HFFc6 (cell line): ENCODE data around the gene FYN. TPM values are rescaled to one million over a fixed set of nuclear protein-coding genes. Genes with fewer than 3 reads are reported as not detected.

Experiments
- DNase-seq: peaks from one replicate; pipeline ENCODE4 v3.0.0-alpha.2; 2018
- H3K27ac Mint-ChIP-seq: 2 replicates; pipeline ENCODE4 v1.8.0; 2020; ENCODE audit warnings: mild to moderate bottlenecking, mixed read lengths
- H3K27me3 Mint-ChIP-seq: 2 replicates; pipeline ENCODE4 v1.8.0; 2021; ENCODE audit warnings: mild to moderate bottlenecking, moderate library complexity, mixed read lengths; ENCODE audit not compliant: insufficient read depth
- H3K36me3 Mint-ChIP-seq: 2 replicates; pipeline ENCODE4 v1.8.0; 2021; ENCODE audit warnings: low read depth, mixed read lengths
- H3K4me1 Mint-ChIP-seq: 2 replicates; pipeline ENCODE4 v1.8.0; 2020; ENCODE audit warnings: low read depth, mixed read lengths
- H3K4me3 Mint-ChIP-seq: 2 replicates; pipeline ENCODE4 v1.8.0; 2020; ENCODE audit warnings: mild to moderate bottlenecking, moderate library complexity, mixed read lengths
- H3K9me3 Mint-ChIP-seq: 2 replicates; pipeline ENCODE4 v1.8.0; 2020; ENCODE audit warnings: mild to moderate bottlenecking, mixed read lengths
- total RNA-seq, 6 experiments: library from RNA; stranded (reverse); fragmentation: NEBNext Ultra II Directional; extraction: Animal tissue kit (Norgen Biotek cat#: 25700); gene quantifications; 2 replicates in 1 of 6; 3 replicates in 5 of 6; pipeline ENCODE4 v1.2.3, GENCODE V29; 2021
- TF ChIP-seq, protein P1 (sequence below): fragments of 200-600 bp; sonication (generic); IDR thresholded peaks from 2 replicates; pipeline ENCODE4 v1.5.0; 2021; ENCODE audit warnings: antibody characterized with exemption, mild to moderate bottlenecking

The FYN gene
- total RNA-seq, 6 experiments from 2014 or later, result 41.5 to 59.9 (median 49.7) TPM

DNA sequence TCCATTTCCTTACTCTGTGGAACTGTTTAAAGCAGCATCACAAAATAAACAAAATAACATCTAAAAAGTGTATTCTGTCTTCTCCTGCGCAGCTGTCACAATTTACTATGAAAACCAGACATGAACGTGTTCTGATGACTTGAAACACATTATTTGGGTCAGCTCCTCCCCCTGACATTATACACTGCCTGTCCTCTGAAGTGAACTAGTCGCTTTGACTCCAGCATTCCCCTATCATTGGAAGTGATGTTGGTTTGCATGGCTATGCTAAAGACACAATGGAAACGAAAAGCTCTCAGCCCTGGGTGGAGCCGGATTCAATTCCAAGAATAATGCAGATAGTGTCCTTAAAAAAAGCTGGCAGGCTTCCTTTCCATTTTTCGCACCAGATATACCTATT lies 125.9 kb downstream of the FYN start:
- no peaks in the 10 kb centered on the region for H3K36me3 Mint-ChIP-seq
- no peaks in the 10 kb centered on the region for H3K9me3 Mint-ChIP-seq
- TF ChIP-seq, protein P1, sequence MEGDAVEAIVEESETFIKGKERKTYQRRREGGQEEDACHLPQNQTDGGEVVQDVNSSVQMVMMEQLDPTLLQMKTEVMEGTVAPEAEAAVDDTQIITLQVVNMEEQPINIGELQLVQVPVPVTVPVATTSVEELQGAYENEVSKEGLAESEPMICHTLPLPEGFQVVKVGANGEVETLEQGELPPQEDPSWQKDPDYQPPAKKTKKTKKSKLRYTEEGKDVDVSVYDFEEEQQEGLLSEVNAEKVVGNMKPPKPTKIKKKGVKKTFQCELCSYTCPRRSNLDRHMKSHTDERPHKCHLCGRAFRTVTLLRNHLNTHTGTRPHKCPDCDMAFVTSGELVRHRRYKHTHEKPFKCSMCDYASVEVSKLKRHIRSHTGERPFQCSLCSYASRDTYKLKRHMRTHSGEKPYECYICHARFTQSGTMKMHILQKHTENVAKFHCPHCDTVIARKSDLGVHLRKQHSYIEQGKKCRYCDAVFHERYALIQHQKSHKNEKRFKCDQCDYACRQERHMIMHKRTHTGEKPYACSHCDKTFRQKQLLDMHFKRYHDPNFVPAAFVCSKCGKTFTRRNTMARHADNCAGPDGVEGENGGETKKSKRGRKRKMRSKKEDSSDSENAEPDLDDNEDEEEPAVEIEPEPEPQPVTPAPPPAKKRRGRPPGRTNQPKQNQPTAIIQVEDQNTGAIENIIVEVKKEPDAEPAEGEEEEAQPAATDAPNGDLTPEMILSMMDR, result no peak
- no peak overlapping the region for H3K4me3 Mint-ChIP-seq
- no peak overlapping the region for H3K27ac Mint-ChIP-seq
- no peak for DNase-seq
- peaks cover 8% of the 10 kb centered on the region for H3K4me1 Mint-ChIP-seq
- no peaks in the 10 kb centered on the region; the same call in 1 of the 2 replicates for H3K27me3 Mint-ChIP-seq

DNA sequence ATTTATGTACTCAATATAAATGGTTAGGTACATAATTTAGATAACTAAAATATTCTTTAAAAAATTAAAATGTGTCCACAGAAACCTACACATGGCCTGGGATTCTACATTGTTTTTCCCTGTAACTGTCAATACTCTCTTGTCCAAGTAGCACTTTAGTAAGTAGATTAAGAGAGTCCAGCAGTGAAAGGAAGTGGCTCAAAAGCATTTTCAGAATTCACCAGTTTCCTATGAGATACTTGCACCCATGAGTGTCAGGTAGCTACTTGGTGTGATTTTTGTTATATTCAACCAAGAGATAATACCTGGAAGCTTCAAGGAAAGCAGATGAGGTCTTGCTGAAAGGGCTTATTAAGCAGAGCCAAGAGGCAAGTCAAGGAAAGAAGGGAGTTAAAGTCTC lies 126.3 kb downstream of the FYN start:
- DNase-seq, result no peak
- TF ChIP-seq, protein P1, result no peak
- Mint-ChIP-seq H3K4me1 (peaks cover 8% of the 10 kb centered on the region), H3K27ac (no peak overlapping the region), H3K27me3 (no peaks in the 10 kb centered on the region; the same call in 1 of the 2 replicates), H3K36me3 (no peaks in the 10 kb centered on the region), H3K9me3 (no peaks in the 10 kb centered on the region), H3K4me3 (no peak overlapping the region)

DNA sequence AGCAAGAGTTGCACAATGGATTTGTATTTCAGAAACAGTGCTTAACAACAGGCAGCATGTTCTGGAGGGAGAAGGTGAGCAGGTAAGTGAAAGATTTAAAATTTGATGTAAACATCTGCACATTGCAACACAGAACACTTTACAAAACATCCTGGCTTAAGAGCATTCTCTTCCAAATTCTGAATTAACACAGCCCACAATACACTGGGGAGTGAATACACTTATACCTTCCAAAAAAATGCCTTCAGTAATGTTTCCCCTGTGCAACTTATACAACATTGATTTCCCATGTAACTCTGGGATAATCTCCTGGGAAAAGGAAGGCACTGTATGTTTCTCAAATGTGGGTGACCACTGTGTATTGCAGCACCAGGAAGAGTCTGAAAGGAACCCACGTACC lies 127.6 kb downstream of the FYN start:
- DNase-seq, result no peak
- no peaks in the 10 kb centered on the region for H3K9me3 Mint-ChIP-seq
- H3K27ac Mint-ChIP-seq, result no peak overlapping the region
- no peaks in the 10 kb centered on the region; the same call in 1 of the 2 replicates for H3K27me3 Mint-ChIP-seq
- TF ChIP-seq, protein P1, result no peak
- no peak overlapping the region for H3K4me3 Mint-ChIP-seq
- no peaks in the 10 kb centered on the region for H3K36me3 Mint-ChIP-seq
- peaks cover 8% of the 10 kb centered on the region for H3K4me1 Mint-ChIP-seq

DNA sequence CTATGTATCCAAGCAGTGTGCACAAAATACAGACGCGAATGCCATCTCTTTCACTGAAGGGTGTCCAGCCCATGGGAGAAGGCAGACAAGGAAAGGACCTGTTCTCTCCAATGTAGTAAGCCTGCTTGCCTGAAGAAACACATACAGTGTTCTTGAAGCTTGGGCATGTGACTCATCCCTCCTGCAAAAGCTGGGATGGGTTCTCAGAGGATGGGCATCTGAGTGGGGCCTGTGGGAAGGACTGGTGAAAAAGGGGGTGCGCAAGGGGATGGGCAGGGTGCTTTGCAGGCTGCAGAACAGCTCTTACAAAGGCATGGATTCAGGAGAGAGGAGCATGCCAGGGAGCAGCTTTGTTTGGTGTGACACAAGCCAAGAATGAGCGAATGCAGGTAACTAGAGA lies 128.1 kb downstream of the FYN start:
- H3K4me3 Mint-ChIP-seq, result no peak overlapping the region

DNA sequence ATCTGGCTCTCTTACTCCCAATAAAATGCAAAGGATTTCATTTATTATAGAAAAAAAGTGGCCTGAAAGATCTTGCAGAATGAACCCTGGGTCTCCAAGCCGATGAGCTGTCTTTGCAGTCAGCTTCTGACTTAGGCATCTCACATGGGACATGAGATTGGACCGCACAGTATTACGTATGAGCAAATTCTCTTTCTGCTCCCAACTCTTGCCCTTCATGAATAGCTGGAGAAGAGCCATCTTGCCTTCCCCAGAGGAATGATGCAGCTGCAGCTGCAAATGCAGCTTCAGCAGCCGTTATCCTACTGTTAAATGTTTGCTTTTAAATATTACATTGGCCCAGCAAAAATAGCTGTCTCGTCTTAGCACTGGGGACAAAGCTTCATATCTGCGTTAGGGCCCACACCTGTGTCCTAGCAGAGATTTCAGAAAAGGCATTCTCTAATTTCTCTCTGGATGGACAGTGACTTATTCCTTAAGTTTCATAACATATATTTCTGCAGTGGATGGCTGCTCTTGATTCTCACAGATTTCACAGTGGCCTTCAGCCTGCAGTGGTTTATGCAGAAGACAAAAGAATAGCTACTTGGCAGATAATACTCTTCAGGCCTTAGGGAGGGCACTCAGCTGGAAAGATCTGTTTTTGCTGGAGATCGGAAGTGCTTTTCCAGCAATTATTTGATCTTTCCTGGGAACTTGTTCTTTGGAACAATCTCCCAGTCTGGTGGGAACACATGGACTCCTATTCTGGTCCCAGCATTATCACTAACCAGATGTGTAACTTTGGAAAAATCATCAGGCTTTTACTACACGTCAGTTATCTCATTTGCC lies 129.2 kb downstream of the FYN start:
- no peak for DNase-seq
- TF ChIP-seq, protein P1, result no peak
- H3K4me1 Mint-ChIP-seq, result peaks cover 8% of the 10 kb centered on the region
- no peaks in the 10 kb centered on the region; the same call in 1 of the 2 replicates for H3K27me3 Mint-ChIP-seq
- no peaks in the 10 kb centered on the region for H3K9me3 Mint-ChIP-seq
- H3K27ac Mint-ChIP-seq, result no peak overlapping the region
- no peak overlapping the region for H3K4me3 Mint-ChIP-seq
- H3K36me3 Mint-ChIP-seq, result no peaks in the 10 kb centered on the region

More for the DNA sequence above, 128.1 kb downstream of the FYN start:
- no peak for DNase-seq
- Mint-ChIP-seq H3K4me1 (peaks cover 8% of the 10 kb centered on the region), H3K27ac (no peak overlapping the region), H3K36me3 (no peaks in the 10 kb centered on the region), H3K9me3 (no peaks in the 10 kb centered on the region), H3K27me3 (no peaks in the 10 kb centered on the region; the same call in 1 of the 2 replicates)
- TF ChIP-seq, protein P1, result no peak
